ENCODE data around the gene CAD.

Gene CAD

DNA sequence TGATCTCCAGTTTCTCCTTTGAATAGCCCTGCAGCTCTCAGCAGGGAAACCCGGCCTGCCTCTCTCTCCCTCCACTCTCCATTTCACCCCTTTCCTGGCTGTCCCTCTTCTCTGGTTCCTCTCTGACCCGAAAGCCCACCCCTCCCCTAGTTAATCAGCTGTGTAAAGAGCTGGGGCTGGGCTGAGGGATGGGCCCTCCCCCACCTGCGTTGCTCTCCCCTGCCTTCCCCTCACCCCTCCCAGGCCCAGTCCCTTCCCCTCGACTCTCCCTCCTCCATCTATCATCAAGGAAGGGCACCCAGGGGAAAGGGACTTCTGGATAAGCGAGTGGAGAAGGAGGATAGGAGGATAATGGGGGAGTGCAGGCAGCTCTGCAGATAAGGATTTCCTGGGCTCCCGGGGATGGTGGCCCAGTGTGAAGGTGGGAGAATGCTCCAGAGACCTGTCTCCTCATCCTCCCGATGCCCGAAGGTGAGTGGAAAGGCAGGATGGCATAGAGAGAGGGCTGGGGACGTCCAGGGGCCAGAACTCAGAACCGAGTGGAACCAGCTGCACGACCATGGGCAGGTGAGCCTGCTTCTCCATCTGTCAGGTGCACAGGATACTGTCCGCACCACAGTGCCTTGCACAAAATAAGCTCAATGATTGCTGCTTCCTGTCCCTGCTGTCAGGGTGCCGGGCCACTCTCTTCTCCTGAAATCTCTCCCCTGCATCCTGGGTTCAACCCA is 33.6 kb downstream of the CAD start:
- Histone ChIP-seq H3K27me3 (peaks cover 54% of the 10 kb centered on the region), H3K9me3 (no peaks in the 10 kb centered on the region), H3K36me3 (no peaks in the 10 kb centered on the region), H3K4me3 (ENCODE audit: low read depth in 1 of 2, low read length in 1 of 2) (no peak overlapping the region), H3K4me1 (ENCODE audit: control insufficient read depth in 1 of 2, insufficient read depth in 1 of 2, low read depth in 1 of 2, low read length in 1 of 2) (no peaks in the 10 kb centered on the region), H3K27ac (no peak overlapping the region)
- TF ChIP-seq, protein P1, sequence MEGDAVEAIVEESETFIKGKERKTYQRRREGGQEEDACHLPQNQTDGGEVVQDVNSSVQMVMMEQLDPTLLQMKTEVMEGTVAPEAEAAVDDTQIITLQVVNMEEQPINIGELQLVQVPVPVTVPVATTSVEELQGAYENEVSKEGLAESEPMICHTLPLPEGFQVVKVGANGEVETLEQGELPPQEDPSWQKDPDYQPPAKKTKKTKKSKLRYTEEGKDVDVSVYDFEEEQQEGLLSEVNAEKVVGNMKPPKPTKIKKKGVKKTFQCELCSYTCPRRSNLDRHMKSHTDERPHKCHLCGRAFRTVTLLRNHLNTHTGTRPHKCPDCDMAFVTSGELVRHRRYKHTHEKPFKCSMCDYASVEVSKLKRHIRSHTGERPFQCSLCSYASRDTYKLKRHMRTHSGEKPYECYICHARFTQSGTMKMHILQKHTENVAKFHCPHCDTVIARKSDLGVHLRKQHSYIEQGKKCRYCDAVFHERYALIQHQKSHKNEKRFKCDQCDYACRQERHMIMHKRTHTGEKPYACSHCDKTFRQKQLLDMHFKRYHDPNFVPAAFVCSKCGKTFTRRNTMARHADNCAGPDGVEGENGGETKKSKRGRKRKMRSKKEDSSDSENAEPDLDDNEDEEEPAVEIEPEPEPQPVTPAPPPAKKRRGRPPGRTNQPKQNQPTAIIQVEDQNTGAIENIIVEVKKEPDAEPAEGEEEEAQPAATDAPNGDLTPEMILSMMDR (IDR thresholded peaks at IDR 0.05) = no peak

DNA sequence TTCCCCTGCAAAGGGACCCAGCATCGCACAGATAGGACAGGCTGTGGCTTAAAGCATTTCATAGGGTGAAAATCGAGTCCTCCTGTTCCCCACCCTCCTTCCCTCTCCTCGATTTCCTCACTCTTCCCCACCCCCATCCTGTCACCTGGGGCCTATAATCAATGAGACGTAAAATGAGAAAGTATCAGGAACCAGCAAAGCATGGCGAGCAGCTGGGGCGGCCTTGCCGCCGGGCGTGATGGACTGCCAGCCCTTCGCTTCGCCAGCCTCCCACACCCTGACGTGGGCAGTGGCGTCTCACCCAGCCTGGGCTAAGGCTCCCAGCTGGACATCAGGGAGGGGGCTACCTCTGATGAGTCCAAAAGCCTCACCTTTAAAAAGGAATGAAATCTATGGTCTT is 34.6 kb downstream of the CAD start:
- H3K4me3 ChIP-seq (ENCODE audit: low read depth in 1 of 2, low read length in 1 of 2) = no peak overlapping the region
- no peak overlapping the region for H3K27ac ChIP-seq
- H3K36me3 ChIP-seq = no peaks in the 10 kb centered on the region
- peaks cover 63% of the 10 kb centered on the region for H3K27me3 ChIP-seq
- no peaks in the 10 kb centered on the region for H3K4me1 ChIP-seq (ENCODE audit: control insufficient read depth in 1 of 2, insufficient read depth in 1 of 2, low read depth in 1 of 2, low read length in 1 of 2)
- H3K9me3 ChIP-seq = no peaks in the 10 kb centered on the region
- TF ChIP-seq, protein P1 (IDR thresholded peaks at IDR 0.05) = no peak

DNA sequence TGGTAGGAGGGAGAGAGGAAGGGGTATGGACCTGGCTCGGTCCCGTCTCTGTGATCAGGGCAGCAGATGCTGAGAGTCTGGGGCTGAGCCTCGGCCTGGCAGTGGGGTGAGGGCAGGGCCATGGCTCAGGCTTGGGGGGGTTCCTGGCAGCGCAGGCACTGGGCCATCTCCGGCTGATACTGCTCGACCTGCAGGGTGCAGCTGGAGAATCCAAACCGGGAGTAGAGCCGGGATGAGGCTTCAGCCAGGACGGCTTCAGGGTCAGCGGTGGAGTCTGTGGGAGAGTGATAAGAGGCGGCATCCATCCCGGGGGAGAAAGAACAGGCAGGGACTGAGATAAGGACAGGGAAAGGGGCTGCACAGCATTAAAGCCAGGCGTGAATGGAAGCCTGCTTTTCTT is 38.0 kb downstream of the CAD start:
- no peak overlapping the region for H3K27ac ChIP-seq

DNA sequence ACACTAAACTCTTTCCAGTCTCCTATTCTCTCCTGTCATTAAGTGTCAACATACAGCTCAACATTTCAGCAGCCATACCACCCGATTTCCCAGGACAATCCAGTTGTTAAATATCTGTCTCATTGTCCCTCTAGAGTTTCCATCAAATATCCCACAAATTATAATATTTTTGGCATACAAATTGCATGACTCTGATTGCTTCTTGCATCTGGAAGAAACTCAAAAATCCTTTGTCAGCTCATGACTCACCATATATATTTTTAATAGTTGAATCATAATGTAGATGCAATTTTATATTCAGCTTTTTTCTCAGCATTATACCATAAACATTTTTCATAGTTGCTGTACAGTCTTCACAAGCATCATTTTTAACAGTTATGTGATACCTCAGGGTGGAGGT is 38.5 kb downstream of the CAD start:
- Histone ChIP-seq H3K27me3 (peaks cover 83% of the 10 kb centered on the region), H3K27ac (no peak overlapping the region), H3K4me1 (ENCODE audit: control insufficient read depth in 1 of 2, insufficient read depth in 1 of 2, low read depth in 1 of 2, low read length in 1 of 2) (no peaks in the 10 kb centered on the region), H3K9me3 (no peaks in the 10 kb centered on the region), H3K4me3 (ENCODE audit: low read depth in 1 of 2, low read length in 1 of 2) (no peak overlapping the region), H3K36me3 (no peaks in the 10 kb centered on the region)
- TF ChIP-seq, protein P1 (IDR thresholded peaks at IDR 0.05) = no peak

More for the DNA sequence above, 38.0 kb downstream of the CAD start:
- H3K4me1 ChIP-seq (ENCODE audit: control insufficient read depth in 1 of 2, insufficient read depth in 1 of 2, low read depth in 1 of 2, low read length in 1 of 2) = no peaks in the 10 kb centered on the region
- H3K27me3 ChIP-seq = peaks cover 83% of the 10 kb centered on the region
- H3K9me3 ChIP-seq = no peaks in the 10 kb centered on the region
- TF ChIP-seq, protein P1 (IDR thresholded peaks at IDR 0.05) = no peak
- no peaks in the 10 kb centered on the region for H3K36me3 ChIP-seq
- no peak overlapping the region for H3K4me3 ChIP-seq (ENCODE audit: low read depth in 1 of 2, low read length in 1 of 2)

DNA sequence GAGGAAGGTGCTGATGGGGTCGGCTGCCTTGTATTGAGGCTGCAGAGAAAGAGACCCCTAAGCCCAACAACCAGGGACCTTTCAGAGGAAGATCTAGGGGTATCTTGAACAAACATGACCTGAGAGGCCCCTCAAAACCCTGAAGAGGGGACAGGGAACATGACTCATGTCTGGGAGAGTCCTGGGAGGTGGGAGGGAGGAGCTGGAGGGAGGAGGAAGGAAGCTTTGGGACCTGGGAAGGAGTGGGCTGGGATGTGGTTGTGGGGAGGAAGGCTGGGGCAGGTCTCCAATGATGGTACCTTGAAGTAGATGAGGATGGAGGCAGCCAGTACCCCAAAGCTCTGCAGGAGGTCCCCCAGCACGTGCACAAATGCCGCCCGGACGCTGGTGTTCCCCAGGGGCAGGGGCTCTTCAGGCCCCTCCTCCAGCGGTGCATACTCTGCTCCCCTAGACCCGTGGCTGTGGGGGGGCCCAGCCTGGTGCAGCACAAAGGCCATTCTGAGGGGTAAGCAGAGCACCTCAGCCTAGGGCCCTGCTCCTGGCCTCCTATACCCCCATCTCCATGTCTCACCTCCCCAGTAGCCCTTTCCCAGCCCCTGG is 39.8 kb downstream of the CAD start:
- Histone ChIP-seq H3K4me1 (ENCODE audit: control insufficient read depth in 1 of 2, insufficient read depth in 1 of 2, low read depth in 1 of 2, low read length in 1 of 2) (peaks cover 0 to under 1% of the 10 kb centered on the region in 2 experiments), H3K4me3 (ENCODE audit: low read depth in 1 of 2, low read length in 1 of 2) (no peak overlapping the region), H3K27me3 (peaks cover 85% of the 10 kb centered on the region), H3K9me3 (no peaks in the 10 kb centered on the region), H3K36me3 (no peaks in the 10 kb centered on the region), H3K27ac (no peak overlapping the region)
- TF ChIP-seq, protein P1 (IDR thresholded peaks at IDR 0.05) = no peak

All from neutrophil (primary cell).